Vagina (tissue), 2 donors: Measurements from ENCODE around the gene TMEM81.

Source experiments
- CTCF ChIP-seq, 3 experiments: fragments of 450-650 bp in 2 of 3; fragments of 200-600 bp in 1 of 3; sonication (generic) in 1 of 3; IDR thresholded peaks; one replicate each; pipeline ENCODE4 v1.5.1; 2017 to 2019; ENCODE audit warnings: antibody characterized with exemption in 3 of 3, mild to moderate bottlenecking in 2 of 3, moderate library complexity in 2 of 3
- POLR2A ChIP-seq, 2 donors: fragments of 450-650 bp; IDR thresholded peaks; one replicate each; pipeline ENCODE4 v1.6.1; 2017; ENCODE audit warnings: antibody characterized with exemption in 2 of 2, mild to moderate bottlenecking in 2 of 2, moderate library complexity in 2 of 2
- POLR2AphosphoS5 ChIP-seq, 2 donors: sonication (generic); formaldehyde crosslinking; IDR thresholded peaks; one replicate each; pipeline ENCODE4 v1.9.0; 2017; ENCODE audit warnings: antibody characterized with exemption in 2 of 2, mild to moderate bottlenecking in 2 of 2, low read depth in 1 of 2; ENCODE audit not compliant: insufficient read depth in 1 of 2

GRCh38 chr1:205077158-205077933 is 6.9 kb downstream of the TMEM81 start:
- TF ChIP-seq CTCF (IDR thresholded peaks at IDR 0.05) (no peak), POLR2AphosphoS5 (IDR thresholded peaks at IDR 0.05; ENCODE audit: insufficient read depth in 1 of 2, low read depth in 1 of 2) (no peak), POLR2A (IDR thresholded peaks at IDR 0.05) (no peak)
